ENCODE data around the gene PHLDB3. TPM values are rescaled to one million over a fixed set of nuclear protein-coding genes. Genes with fewer than 3 reads are reported as not detected.

PHLDB3 gene
- total RNA-seq, 2 donors from 2014 or later, result 16.7 to 25.5 TPM

Other genes starting within 250 kb of the PHLDB3 start
- gene PSG9, start 235.2 kb downstream of the PHLDB3 start, total RNA-seq, result under 1 TPM in 1 of 2 donors, not detected in 1; 0.24 TPM
- not detected for gene CD177, start 151.1 kb downstream of the PHLDB3 start, total RNA-seq
- gene TEX101, start 89.9 kb downstream of the PHLDB3 start, total RNA-seq, result not detected
- 1 to 10 TPM; 1.0 to 3.0 TPM for gene LYPD3, start 39.1 kb downstream of the PHLDB3 start, total RNA-seq
- gene ETHE1, start 22.5 kb upstream of the PHLDB3 start, total RNA-seq, result 10 to 100 TPM; 71.1 to 74.0 TPM
- 1 to 10 TPM in 1 of 2 donors, under 1 TPM in 1; 0.86 to 1.7 TPM for gene ZNF575, start 28.4 kb upstream of the PHLDB3 start, total RNA-seq
- gene XRCC1, start 70.8 kb upstream of the PHLDB3 start, total RNA-seq, result 10 to 100 TPM; 33.8 to 34.9 TPM
- gene PINLYP, start 71.1 kb upstream of the PHLDB3 start, total RNA-seq, result 1 to 10 TPM; 4.6 to 6.2 TPM
- gene IRGQ, start 91.4 kb upstream of the PHLDB3 start, total RNA-seq, result 10 to 100 TPM; 18.3 to 22.1 TPM
- gene ZNF576, start 91.8 kb upstream of the PHLDB3 start, total RNA-seq, result 10 to 100 TPM; 17.8 to 23.3 TPM
- 1 to 10 TPM in 1 of 2 donors, under 1 TPM in 1; 0.74 to 1.4 TPM for gene SRRM5, start 107.3 kb upstream of the PHLDB3 start, total RNA-seq
- gene ZNF428, start 114.9 kb upstream of the PHLDB3 start, total RNA-seq, result 10 to 100 TPM; 12.9 to 27.6 TPM
- gene CADM4, start 135.1 kb upstream of the PHLDB3 start, total RNA-seq, result under 1 TPM; 0.22 to 0.61 TPM
- 10 to 100 TPM; 11.2 to 52.5 TPM for gene PLAUR, start 165.4 kb upstream of the PHLDB3 start, total RNA-seq
- gene IRGC, start 211.3 kb upstream of the PHLDB3 start, total RNA-seq, result not detected